HepG2 (cell line): ENCODE results near the gene WDR45B. TPM values are rescaled to one million over a fixed set of nuclear protein-coding genes. Genes with fewer than 3 reads are reported as not detected.

ENCODE experiments used
- BHLHE40 ChIP-seq: IDR thresholded peaks from 2 replicates; pipeline ENCODE4 v1.6.1; 2011; ENCODE audit warnings: low read length, improper control_type of control experiment
- FOXO1 ChIP-seq: sonication (generic); formaldehyde crosslinking; IDR thresholded peaks from 2 replicates; pipeline ENCODE4 v1.4.0; 2020; ENCODE audit warnings: missing genetic modification reagents
- FOXP1 ChIP-seq, 2 experiments: fragments of 450-650 bp in 1 of 2; IDR thresholded peaks; 2 replicates each; pipeline ENCODE4 v1.6.1; 2017 to 2018; ENCODE audit warnings: antibody characterized with exemption in 1 of 2
- YEATS4 ChIP-seq: sonication (generic); formaldehyde crosslinking; IDR thresholded peaks from 2 replicates; pipeline ENCODE4 v1.4.0; 2020; ENCODE audit warnings: missing genetic modification reagents, borderline replicate concordance
- ZKSCAN5 ChIP-seq: sonication (generic); formaldehyde crosslinking; IDR thresholded peaks from 2 replicates; pipeline ENCODE4 v1.5.1; 2020; ENCODE audit warnings: mild to moderate bottlenecking, missing genetic modification reagents
- ZNF501 ChIP-seq: sonication (generic); formaldehyde crosslinking; IDR thresholded peaks from 2 replicates; pipeline ENCODE4 v1.5.1; 2020; ENCODE audit warnings: mild to moderate bottlenecking, moderate library complexity, missing genetic modification reagents
- polyA plus RNA-seq, 8 experiments: library from polyadenylated mRNA; depleted of rRNA in 3 of 8; stranded (reverse) in 7 of 8; unstranded in 1 of 8; fragments of >200 nt; fragmentation: Illumina TruSeq in 4 of 8; extraction: Trizol in 4 of 8; gene quantifications; 2 replicates each; pipeline versions ENCODE4 v1.2.1 to v1.2.3, GENCODE V29; 2011 to 2016; ENCODE audit warnings: low read depth in 4 of 8, missing spikeins in 1 of 8, mixed read lengths in 1 of 8; ENCODE audit not compliant: insufficient read depth in 1 of 8
- total RNA-seq, 5 experiments: library from RNA; depleted of rRNA; stranded (reverse); fragments of >200 nt; fragmentation: Illumina TruSeq; extraction: Trizol; gene quantifications; 2 replicates each; pipeline ENCODE4 v1.2.3, GENCODE V29; 2016; ENCODE audit warnings: low read depth in 1 of 5
- TF ChIP-seq, protein P1 (sequence below): sonication (generic); formaldehyde crosslinking; IDR thresholded peaks from 2 replicates; pipeline ENCODE4 v1.4.0; 2020; ENCODE audit warnings: missing genetic modification reagents
- TF ChIP-seq, protein P2 (sequence below): sonication (generic); formaldehyde crosslinking; IDR thresholded peaks from 2 replicates; pipeline ENCODE4 v1.5.1; 2020; ENCODE audit warnings: missing genetic modification reagents, mild to moderate bottlenecking, borderline replicate concordance
- TF ChIP-seq, protein P3 (sequence below): conservative IDR thresholded peaks from 2 replicates; pipeline ENCODE4 v1.6.1; 2018; ENCODE audit warnings: missing genetic modification reagents
- TF ChIP-seq, protein P4 (sequence below): IDR thresholded peaks from 2 replicates; pipeline ENCODE4 v1.6.1; 2012; ENCODE audit warnings: inconsistent platforms
- TF ChIP-seq, protein P5 (sequence below): sonication (generic); formaldehyde crosslinking; IDR thresholded peaks from 2 replicates; pipeline ENCODE4 v1.5.1; 2020; ENCODE audit warnings: missing genetic modification reagents, mild to moderate bottlenecking, borderline replicate concordance
- TF ChIP-seq, protein P6 (sequence below): sonication (generic); formaldehyde crosslinking; IDR thresholded peaks from 2 replicates; pipeline ENCODE4 v1.9.0; 2021; ENCODE audit warnings: missing genetic modification reagents, mild to moderate bottlenecking, borderline replicate concordance
- TF ChIP-seq, protein P7 (sequence below): sonication (generic); formaldehyde crosslinking; conservative IDR thresholded peaks from 2 replicates; pipeline ENCODE4 v1.8.0; 2022; ENCODE audit warnings: mild to moderate bottlenecking, moderate library complexity, missing genetic modification reagents
- TF ChIP-seq, protein P8 (sequence below): sonication (generic); formaldehyde crosslinking; conservative IDR thresholded peaks from 2 replicates; pipeline ENCODE4 v1.4.0; 2020; ENCODE audit warnings: mild to moderate bottlenecking, missing genetic modification reagents, moderate library complexity
- TF ChIP-seq, protein P9 (sequence below): sonication (generic); formaldehyde crosslinking; IDR thresholded peaks from 2 replicates; pipeline ENCODE4 v1.4.0; 2020; ENCODE audit warnings: missing genetic modification reagents, borderline replicate concordance

WDR45B gene
- total and polyA plus RNA-seq, 2 of the 13 experiments (the other 11 are each of a cell fraction or from before 2014, with no cell fraction given) = 86.2 to 155 TPM

DNA sequence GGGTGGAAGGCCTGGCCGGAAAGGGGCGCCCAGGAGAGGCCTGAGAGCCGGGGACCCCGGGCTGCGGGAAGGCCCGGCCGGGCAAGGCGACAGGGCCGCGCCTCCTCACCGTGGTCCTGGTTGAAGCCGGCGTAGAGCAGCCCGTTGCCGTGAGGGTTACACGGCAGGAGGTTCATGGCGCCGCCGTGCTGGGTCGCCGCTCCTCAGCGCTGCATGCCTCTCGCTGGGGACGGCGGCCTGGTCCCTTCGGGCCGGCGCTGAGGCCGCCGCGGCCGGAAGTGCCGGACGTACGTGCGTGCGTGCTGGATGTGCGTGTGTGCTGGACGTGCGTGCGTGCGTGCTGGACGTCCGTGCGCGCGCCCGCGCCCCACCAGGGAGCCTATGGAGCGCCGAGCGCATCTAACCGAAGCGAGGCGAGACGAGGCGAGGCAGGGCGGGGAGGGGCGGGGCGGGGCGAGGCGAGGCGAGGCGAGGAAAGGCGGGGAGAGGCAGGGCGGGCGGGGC lies at the start of gene WDR45B (continued):
- TF ChIP-seq FOXP1 (IDR thresholded peaks at IDR 0.05) (no peak), FOXP1 (CRISPR knock-in tag; IDR thresholded peaks at IDR 0.05) (0 out of 2 replicates have a peak, but pooled peaks have one; percentile 15), BHLHE40 (peak; percentile 78), FOXO1 (peak; percentile 78), ZKSCAN5 (CRISPR knock-in tag) (no peak), ZNF501 (no peak), YEATS4 (CRISPR knock-in tag) (peak; percentile 90)
- TF ChIP-seq, protein P1, sequence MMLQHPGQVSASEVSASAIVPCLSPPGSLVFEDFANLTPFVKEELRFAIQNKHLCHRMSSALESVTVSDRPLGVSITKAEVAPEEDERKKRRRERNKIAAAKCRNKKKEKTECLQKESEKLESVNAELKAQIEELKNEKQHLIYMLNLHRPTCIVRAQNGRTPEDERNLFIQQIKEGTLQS (CRISPR knock-in tag) = peak; percentile 62; the same call in 1 of the 2 replicates
- TF ChIP-seq, protein P2, sequence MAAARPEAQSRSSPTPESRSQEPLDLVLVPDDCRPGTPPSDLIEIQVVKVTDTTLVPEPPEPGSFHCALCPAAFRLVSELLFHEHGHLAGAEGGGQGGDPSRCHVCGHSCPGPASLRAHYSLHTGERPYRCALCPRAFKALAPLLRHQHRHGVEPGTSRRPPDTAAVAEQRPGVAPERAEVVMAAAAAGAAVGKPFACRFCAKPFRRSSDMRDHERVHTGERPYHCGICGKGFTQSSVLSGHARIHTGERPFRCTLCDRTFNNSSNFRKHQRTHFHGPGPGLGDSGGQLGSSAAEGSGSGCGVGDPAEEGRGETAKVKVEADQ (CRISPR knock-in tag) = no peak
- TF ChIP-seq, protein P3, sequence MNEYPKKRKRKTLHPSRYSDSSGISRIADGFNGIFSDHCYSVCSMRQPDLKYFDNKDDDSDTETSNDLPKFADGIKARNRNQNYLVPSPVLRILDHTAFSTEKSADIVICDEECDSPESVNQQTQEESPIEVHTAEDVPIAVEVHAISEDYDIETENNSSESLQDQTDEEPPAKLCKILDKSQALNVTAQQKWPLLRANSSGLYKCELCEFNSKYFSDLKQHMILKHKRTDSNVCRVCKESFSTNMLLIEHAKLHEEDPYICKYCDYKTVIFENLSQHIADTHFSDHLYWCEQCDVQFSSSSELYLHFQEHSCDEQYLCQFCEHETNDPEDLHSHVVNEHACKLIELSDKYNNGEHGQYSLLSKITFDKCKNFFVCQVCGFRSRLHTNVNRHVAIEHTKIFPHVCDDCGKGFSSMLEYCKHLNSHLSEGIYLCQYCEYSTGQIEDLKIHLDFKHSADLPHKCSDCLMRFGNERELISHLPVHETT (CRISPR knock-in tag) = peak; percentile 57
- TF ChIP-seq, protein P4, sequence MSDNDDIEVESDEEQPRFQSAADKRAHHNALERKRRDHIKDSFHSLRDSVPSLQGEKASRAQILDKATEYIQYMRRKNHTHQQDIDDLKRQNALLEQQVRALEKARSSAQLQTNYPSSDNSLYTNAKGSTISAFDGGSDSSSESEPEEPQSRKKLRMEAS = peak; percentile 91
- TF ChIP-seq, protein P5, sequence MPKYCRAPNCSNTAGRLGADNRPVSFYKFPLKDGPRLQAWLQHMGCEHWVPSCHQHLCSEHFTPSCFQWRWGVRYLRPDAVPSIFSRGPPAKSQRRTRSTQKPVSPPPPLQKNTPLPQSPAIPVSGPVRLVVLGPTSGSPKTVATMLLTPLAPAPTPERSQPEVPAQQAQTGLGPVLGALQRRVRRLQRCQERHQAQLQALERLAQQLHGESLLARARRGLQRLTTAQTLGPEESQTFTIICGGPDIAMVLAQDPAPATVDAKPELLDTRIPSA (CRISPR knock-in tag) = no peak
- TF ChIP-seq, protein P6, sequence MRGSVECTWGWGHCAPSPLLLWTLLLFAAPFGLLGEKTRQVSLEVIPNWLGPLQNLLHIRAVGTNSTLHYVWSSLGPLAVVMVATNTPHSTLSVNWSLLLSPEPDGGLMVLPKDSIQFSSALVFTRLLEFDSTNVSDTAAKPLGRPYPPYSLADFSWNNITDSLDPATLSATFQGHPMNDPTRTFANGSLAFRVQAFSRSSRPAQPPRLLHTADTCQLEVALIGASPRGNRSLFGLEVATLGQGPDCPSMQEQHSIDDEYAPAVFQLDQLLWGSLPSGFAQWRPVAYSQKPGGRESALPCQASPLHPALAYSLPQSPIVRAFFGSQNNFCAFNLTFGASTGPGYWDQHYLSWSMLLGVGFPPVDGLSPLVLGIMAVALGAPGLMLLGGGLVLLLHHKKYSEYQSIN (CRISPR knock-in tag) = no peak
- TF ChIP-seq, protein P7, sequence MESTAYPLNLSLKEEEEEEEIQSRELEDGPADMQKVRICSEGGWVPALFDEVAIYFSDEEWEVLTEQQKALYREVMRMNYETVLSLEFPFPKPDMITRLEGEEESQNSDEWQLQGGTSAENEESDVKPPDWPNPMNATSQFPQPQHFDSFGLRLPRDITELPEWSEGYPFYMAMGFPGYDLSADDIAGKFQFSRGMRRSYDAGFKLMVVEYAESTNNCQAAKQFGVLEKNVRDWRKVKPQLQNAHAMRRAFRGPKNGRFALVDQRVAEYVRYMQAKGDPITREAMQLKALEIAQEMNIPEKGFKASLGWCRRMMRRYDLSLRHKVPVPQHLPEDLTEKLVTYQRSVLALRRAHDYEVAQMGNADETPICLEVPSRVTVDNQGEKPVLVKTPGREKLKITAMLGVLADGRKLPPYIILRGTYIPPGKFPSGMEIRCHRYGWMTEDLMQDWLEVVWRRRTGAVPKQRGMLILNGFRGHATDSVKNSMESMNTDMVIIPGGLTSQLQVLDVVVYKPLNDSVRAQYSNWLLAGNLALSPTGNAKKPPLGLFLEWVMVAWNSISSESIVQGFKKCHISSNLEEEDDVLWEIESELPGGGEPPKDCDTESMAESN (CRISPR knock-in tag) = peak; percentile 91
- TF ChIP-seq, protein P8, sequence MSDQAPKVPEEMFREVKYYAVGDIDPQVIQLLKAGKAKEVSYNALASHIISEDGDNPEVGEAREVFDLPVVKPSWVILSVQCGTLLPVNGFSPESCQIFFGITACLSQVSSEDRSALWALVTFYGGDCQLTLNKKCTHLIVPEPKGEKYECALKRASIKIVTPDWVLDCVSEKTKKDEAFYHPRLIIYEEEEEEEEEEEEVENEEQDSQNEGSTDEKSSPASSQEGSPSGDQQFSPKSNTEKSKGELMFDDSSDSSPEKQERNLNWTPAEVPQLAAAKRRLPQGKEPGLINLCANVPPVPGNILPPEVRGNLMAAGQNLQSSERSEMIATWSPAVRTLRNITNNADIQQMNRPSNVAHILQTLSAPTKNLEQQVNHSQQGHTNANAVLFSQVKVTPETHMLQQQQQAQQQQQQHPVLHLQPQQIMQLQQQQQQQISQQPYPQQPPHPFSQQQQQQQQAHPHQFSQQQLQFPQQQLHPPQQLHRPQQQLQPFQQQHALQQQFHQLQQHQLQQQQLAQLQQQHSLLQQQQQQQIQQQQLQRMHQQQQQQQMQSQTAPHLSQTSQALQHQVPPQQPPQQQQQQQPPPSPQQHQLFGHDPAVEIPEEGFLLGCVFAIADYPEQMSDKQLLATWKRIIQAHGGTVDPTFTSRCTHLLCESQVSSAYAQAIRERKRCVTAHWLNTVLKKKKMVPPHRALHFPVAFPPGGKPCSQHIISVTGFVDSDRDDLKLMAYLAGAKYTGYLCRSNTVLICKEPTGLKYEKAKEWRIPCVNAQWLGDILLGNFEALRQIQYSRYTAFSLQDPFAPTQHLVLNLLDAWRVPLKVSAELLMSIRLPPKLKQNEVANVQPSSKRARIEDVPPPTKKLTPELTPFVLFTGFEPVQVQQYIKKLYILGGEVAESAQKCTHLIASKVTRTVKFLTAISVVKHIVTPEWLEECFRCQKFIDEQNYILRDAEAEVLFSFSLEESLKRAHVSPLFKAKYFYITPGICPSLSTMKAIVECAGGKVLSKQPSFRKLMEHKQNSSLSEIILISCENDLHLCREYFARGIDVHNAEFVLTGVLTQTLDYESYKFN (CRISPR knock-in tag) = no peak; the same call in 1 of the 2 replicates
- TF ChIP-seq, protein P9, sequence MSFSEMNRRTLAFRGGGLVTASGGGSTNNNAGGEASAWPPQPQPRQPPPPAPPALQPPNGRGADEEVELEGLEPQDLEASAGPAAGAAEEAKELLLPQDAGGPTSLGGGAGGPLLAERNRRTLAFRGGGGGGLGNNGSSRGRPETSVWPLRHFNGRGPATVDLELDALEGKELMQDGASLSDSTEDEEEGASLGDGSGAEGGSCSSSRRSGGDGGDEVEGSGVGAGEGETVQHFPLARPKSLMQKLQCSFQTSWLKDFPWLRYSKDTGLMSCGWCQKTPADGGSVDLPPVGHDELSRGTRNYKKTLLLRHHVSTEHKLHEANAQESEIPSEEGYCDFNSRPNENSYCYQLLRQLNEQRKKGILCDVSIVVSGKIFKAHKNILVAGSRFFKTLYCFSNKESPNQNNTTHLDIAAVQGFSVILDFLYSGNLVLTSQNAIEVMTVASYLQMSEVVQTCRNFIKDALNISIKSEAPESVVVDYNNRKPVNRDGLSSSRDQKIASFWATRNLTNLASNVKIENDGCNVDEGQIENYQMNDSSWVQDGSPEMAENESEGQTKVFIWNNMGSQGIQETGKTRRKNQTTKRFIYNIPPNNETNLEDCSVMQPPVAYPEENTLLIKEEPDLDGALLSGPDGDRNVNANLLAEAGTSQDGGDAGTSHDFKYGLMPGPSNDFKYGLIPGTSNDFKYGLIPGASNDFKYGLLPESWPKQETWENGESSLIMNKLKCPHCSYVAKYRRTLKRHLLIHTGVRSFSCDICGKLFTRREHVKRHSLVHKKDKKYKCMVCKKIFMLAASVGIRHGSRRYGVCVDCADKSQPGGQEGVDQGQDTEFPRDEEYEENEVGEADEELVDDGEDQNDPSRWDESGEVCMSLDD = no peak
